Limb (tissue), 2 donors: Measurements from ENCODE around the gene ANAPC13.

Source experiments
- DNase-seq, 2 donors: peaks; one replicate each; pipeline ENCODE4 v3.0.0-alpha.2; 2016; ENCODE audit errors: extremely low spot score in 2 of 2

Gene ANAPC13

DNA sequence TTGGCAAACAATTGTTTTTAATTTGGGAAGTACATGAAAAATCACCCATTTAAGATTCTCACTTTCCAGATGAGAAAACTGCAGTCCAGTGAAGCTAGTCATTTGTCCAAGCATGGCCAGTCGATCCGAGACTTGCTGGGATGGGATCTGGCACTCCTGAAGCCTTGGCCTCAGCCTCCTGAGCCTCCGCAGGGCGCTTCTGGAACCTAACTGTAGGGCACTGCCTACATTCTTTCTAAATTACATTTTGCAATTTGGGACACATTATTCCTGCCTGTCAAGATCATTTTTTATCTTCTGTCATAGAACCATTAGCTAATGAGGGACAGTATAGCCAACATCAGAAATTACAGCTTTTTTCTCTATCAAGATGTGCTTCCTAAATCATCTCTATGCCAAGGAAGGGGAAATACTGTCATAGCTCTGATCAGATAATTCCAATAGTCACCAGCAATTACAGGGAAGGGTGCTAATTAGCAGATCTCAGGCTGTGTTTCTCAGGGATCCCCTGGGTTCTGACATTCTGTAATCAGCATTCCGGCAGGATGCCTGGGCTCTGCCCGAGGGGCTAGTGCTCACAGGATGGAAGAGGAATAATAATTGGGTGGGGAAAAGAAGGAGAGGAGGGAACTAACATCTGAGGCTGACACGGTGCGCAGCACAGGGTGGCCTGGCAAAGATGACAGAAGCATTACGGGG, 28.3 kb downstream of the ANAPC13 start:
- no peak for DNase-seq

DNA sequence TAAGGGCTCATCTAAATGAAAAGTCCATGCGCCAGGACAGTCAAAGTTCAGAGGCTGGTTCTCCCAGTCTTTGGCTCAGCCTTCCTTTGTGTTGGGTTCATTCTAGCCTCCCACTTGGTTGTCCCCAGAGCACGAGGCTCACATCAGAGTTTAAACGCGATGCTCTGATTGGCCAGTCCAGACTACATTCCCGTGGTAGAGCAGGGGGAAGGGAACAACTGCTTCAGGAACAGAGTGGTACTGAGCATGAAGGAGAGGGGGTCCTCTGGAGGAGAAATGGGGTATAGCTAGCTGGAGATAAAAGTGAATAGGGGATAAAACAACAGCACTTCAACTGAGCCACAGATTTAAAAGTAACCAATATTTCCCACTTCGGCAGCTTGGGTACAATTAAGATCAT, 32.2 kb downstream of the ANAPC13 start:
- DNase-seq, result no peak

DNA sequence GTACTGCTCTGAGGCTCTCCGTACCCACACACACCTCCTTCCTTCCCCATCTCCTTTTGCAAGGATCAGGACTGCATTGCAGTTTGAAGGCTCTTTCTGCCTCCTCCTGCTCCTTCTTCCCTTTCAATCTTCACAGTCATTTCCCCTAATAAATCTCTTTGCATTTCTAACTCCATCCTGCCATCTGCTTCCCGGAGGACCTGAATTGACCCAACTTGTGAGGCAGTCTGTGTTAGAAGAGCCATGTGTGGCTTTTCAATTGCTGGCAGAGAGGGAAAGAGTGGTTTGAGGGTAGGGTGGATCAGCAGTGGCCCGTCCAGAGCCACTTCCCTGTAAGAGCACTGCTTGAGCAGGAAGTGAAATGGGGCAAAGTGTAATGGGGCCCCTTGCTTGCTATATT, 35.8 kb downstream of the ANAPC13 start:
- no peak for DNase-seq

DNA sequence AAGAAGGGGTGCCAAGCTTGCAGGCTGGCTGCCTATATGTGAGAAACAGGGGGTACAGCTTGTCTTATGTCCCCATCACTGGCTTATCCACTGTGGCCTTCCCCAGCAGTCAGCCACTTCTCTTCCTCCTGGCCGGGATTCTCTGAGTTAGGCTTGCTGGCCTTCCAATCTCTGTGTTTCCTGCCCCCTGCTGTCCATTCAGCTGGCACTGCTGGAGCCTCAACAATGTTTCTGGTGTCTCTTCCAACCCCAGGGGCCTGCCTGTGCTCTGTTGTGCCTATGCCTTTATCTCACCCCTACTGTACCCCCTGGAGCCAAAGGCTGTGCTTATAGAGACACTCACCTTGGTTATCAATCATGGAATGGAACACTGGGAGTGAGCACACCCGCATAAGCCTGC, 36.5 kb downstream of the ANAPC13 start:
- DNase-seq, result no peak

DNA sequence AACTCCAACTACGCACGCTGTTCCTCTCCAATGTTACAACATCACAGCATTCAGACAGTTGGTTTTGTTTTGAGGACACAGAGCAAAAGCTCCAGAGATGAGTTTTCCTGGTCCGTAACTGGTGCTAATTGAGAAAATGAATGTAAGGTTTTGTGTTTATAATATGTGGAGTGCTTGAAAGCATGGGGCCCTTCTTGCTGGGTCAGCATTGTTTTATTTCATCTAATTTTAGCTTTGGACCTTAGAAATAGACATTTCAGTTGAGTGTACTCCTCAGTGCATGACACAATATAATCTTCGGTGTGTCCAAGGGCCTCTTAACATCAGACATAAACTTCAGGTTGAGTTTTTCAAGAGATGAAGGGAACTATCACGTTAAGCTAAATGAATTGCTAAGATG, 37.1 kb downstream of the ANAPC13 start:
- DNase-seq, result no peak

DNA sequence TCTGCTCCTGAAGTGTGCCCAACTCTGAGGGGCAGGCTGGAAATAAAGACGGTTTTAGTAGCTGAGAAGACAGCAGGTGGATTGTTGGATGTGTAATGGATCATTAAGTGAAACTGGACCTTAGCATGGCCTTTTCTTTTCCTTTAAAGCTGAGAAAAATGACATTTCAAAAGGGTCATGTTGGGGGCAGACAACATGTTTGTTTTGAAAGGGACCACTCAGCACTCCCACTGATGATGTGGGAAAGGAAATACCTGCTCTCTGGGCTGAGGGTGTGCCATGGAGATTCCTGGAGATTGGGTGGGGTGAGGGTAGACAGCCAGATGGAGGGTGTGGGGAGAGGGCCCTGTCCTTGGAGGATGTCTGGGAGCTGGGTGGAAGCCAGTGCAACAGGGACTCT, 38.4 kb downstream of the ANAPC13 start:
- no peak for DNase-seq

DNA sequence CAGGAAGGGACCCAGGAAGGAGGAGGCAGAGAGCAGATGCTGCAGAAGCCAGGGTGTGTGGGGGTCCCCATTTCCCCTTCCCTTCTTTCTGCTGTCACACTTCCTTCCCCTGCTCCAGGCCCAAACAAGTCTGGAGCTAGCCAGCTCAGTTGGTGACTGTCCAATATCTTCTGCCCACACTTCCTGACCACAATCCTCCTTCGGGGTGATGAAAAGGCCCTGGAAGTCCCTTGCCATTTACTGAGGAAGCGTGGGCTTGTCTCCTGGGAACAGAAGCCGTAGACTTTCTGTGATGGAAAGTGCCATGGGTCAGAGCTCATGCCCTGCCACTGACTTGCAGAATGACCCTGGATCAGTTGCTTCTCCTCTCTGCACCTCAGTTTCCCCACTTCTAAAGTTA, 39.0 kb downstream of the ANAPC13 start:
- DNase-seq, result no peak

DNA sequence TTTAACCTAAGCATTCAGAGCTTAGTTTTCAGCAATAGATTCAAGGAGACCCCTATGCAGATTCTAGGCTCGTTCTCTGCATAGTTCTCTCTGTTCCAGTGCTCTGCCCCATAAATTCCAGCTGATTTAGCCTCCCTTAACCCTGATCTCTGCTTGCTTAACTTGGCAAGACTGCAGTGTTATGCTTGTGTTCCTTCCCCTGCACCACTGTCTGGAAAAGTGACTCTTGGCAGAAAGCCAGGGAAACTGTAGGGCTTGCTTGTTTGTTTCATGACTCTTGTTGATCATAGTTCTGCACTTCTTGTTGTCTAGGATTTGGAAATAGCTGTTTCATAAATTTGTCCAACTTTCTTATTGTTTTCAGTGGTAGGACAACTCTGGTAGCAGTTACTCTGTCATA, 40.1 kb downstream of the ANAPC13 start:
- no peak for DNase-seq

DNA sequence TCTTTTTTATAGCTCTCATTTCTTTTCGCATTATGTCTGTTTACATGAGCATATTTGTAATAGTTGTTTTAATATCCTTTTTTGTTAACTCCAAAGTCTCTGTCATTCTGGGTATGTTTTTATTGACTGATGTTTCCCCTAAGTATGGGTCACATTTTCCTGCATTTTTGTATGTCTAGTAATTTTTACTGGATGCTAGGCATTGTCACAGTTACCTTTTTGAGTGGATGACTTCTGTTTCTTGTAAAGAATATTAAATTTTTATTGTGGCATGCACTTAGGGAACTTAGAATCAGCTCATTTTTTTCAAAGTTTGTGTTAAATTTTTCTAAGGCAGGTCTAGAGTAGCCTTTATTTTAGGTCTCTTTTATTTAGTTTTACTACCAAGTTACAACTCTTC, 40.7 kb downstream of the ANAPC13 start:
- no peak for DNase-seq

DNA sequence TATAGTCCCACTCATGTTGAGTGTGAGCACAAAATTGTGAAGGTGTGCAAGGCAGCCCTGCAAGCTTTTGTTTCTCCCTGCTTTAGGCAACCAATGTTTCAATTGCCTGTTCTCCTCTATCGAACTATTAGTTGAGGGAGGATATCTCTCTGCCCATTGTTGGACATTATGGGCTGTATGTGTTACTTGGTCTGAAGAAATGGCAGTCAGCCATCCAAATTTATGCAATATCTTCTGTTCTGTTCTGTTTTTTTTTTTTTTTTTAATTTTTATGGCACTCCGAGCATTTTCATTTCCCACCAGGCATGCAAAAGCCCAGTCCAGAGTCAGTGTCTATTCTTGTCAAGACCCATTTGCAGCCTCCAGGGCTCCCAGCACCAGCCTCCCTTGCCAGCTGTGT, 44.0 kb downstream of the ANAPC13 start:
- no peak for DNase-seq

DNA sequence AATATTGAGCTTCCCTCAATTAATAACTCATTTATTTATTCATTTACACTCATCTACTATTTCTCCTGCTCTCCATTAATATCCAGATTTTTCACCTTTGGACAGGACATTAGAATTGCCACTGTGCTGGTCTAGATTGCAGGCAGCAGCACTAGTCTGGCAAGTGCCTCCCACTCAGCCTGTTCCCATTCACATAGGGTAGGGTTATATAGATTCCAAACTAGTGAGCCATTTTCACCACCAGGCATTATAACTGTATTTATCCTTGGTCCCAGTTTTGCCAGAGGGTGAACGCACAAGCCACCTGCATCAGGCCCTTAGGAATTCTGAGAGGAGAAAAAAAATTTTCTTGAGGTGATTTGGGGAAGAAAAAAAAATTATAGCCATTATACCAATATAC, 44.5 kb downstream of the ANAPC13 start:
- DNase-seq, result no peak

DNA sequence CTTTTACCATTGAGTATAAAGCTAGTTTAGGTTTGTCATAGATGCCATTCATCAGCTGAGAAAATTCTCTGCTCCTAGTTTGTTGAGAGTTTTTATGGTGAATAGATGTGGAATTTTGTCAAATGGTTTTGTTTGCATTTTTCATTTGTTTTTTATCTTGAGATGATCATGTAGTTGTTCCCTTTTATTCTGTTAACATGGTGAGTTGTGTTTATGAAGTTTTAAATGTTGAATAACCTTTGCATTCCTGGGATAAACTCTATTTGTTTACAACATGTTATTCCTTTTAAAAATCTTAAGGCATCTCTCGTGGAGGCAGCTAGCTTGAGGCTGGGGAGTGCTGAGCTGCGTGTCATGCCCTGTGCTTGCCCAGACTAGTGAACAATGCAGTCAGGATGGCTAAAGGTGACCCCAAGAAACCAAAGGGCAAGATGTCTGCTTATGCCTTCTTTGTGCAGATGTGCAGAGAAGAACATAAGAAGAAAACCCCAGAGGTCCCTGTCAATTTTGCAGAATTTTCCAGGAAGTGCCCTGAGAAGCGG, 48.5 kb downstream of the ANAPC13 start:
- DNase-seq, result no peak

DNA sequence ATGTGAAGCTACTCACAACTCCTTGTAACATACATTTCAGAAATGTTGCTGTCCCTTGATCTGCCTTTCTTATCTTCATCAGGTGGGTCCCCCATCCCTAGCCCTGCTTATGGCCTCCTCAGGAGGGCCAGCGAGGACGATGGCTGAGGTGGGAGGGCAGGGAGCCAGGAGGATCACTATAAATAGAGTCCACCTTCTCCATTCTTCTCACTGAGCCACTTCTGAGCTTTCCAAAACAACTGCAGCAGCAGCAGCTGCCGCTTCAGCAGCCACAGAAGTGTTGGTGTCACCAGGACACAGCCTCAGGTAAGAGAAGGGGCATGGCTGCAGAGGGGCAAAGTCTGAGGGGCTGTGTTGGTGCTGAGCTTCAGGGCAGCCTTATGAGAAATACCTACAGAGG, 53.5 kb downstream of the ANAPC13 start:
- no peak for DNase-seq

DNA sequence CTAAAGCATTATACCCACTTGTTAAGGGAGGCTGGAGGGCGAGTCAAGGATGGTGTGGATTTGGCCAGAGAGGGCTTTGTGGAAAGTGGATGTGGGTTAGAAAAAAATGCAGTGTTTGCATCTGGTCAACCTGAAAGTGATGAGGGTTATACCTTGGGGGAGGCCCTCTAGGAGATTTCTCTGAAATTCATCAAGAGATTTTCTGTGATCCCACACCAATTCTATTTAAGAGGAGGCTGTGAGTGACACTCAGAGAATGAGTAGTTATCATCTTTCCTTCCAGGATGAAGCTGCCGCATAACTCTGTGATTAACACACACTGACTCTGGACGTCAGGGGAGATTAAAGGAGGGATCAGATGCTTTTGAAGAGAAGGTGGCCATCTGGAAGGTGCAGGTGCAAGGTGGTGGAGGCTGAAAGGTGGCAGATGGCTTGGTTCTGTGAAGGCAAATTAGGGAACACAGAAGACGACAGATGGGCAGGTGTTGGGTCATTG, 54.8 kb downstream of the ANAPC13 start:
- DNase-seq, result no peak

DNA sequence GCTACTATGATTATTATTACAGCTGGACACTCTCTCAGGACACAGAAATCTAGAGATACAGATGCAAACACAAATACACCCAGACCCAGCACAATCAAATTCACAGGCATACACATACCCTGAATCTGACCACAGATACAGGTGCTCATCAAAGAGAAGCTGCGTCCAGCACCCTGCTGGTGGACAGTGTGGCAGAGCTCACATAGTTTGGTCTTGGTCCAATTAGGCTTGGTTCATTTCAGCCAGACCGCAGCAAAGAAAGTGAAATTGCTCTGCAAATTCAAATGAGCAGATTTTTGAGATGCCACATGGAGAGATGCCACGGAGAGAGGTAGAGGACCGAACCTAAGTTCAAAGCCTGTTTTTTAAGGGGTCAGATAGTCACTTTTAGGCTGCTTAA, 55.6 kb downstream of the ANAPC13 start:
- DNase-seq, result no peak

DNA sequence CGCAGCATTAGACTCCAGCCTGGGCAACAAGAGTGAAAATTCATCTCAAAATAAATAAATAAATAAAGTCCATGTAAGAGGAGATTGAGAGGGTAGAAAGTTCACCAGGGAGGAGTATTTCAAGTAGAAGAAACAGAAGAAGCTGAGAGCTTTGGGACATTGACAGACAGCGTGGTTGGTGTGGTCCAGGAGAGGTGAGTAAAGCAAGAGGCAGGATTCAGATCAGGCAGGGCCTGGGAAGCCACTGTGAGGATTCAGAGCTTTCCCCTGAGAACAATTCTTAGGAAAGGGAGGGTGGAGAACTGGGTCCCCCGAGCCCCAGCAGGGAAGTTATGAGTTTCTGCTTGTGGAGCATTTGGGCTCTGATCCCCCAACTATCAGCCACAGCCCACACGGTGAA, 57.4 kb downstream of the ANAPC13 start:
- no peak for DNase-seq
